ENCODE measurements around the gene C1orf210.

Gene C1orf210

DNA sequence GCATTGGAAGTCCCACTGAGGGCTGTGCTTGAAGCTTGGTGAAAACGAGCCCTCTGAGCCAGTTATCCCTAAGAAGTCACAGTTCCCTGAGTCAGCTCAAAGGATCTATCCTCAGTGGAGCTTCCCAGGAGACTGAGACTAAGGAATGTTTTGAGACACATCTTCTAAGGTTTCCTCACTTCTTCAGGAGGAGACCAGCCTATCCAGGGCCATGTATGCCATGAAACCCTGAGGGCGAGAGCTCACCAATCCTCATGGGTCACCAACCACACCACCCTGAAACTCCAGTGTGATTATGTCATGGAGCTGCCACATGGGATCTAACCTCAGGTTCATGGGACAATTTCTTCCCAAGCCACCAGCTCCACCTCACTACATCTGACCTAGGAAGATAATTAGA is 7.8 kb upstream of the C1orf210 start:
- no peak for TF ChIP-seq ZNF274 (IDR thresholded peaks at IDR 0.05; ENCODE audit: low read depth, low read length)
- H3K4me3 ChIP-seq (ENCODE audit: low read length) = no peak overlapping the region

DNA sequence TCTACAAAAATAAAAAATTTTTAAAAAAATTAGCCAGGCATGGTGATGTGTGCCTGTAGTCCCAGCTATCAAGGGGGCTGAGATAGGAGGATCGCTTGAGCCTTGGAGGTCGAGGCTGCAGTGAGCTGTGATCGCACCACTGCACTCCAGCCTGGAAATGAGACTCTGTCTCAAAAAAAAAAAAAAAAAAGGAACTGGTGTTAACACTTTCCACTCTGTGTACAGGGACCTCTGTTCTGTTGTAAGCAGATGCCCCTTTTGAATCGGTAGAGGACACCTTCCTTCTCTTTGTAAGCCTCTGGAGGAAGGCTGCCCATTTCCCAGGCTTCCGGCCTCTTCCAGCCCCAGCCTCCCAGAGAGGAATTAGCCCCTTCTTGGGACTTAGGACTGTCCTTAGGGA is 7.3 kb upstream of the C1orf210 start:
- H3K4me3 ChIP-seq (ENCODE audit: low read length) = no peak overlapping the region
- TF ChIP-seq ZNF274 (IDR thresholded peaks at IDR 0.05; ENCODE audit: low read depth, low read length) = no peak

DNA sequence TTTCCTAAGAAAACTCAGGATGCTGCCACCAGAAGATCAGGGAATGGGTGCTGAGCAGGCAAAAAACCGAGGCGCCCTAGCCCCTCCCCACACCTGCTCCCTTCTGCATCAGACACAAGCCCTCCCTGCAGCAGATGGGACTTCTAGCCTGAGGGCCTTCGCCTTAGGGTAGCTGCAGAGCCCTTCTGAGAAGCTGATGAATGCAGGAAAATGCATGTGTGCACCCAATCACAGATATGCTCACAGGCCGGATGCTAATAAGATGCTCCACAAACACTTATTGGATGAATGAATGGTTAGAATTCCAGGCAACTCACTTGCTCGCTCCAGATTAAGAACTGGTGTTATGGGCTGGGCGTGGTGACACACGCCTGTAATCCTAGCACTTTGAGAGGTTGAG is 6.8 kb upstream of the C1orf210 start:
- TF ChIP-seq ZNF274 (IDR thresholded peaks at IDR 0.05; ENCODE audit: low read depth, low read length) = no peak
- H3K4me3 ChIP-seq (ENCODE audit: low read length) = no peak overlapping the region

DNA sequence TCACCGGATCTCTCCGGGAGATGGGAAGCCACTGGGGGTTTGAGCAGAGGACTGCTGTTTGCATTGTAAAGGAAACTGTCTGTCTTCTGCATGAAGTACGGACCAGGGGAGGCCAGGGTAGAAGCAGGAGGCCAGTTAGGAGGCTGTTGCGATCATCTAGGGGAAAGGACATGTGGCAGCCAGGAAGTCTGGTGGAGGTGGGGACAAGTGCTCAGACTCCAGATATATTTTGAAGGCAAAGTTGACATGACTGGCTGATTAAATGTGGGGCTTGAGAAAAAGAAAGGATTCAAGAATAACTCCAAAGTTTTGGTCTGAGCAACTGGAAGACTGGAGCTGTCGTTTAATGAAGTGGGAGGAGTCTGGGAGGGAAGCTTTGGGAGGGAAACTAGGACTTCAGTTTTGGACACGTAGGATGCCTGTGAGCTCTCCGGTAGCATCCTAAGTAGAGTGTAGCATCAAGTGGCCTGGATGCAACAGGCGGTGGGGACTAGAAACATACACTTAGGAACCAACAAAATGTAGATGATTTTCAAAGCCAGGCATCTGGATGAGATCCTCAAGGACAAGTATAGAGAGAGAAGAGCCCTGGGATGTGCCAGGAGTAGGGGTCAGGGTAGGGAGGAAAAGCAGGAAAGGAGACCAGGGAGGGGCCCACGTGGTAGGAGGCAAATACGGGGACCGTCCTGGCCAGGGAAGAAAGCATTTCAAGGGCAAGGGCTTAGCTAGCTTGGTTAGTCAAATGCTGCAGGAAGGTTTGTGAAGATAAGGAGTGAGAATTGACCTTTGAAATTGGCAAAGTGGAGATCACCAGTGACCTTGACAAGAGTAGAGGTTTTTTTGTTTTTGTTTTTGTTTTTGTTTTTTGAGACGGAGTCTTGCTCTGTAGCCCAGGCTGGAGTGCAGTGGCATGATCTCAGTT is 3.7 kb upstream of the C1orf210 start:
- H3K4me3 ChIP-seq (ENCODE audit: low read length) = no peak overlapping the region
- no peak for TF ChIP-seq ZNF274 (IDR thresholded peaks at IDR 0.05; ENCODE audit: low read depth, low read length)

DNA sequence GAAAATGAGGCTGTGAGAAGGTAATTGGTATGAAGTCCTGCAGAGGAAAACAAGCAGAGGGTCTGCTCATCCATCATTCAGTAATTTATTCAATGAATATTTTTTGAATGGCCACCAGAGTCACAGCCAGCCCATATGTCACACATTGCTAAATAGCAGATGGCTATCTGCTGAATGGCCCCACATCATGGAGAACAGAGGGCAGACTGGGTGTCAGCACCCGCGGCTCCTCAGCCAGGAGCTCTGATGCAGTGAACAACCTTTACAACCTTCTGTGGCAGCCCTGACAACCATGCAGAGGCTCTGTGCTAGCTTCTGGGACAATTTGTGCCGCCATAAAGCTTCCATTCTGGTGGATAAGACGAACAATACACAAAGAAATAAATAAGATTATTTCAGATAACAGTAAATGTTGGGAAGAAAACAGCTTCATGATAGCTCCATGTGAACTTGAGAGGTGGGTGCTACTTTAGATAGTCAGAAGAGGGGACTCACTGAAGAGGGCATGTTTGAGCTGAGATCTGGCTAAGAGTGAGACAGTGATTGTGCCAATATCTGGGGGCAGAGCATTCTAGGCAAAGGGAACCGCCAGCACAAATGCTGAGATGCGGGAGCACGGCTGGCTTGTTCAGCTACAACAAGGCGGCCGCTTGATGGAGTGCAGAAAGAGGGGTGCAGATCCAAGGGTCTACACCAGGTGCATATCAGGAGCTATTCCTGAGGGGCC is 2.8 kb upstream of the C1orf210 start:
- TF ChIP-seq ZNF274 (IDR thresholded peaks at IDR 0.05; ENCODE audit: low read depth, low read length) = no peak
- no peak overlapping the region for H3K4me3 ChIP-seq (ENCODE audit: low read length)

DNA sequence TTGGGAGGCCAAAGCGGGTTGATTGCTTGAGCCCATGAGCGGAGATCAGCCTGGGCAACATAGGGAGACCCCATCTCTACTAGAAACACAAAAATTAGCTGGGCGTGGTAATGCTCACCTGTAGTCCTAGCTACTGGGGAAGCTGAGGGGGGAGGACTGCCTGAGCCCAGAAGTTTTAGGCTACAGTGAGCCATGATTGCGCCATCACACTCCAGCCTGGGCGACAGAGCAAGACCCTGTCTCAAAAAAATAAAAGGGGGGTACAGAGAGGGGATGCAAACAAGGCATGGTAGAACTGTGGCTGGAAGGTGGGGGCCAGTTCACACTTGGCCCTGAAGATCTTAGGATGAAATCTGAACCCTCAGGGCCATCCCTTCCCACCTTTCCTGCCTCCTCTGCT is 1.2 kb upstream of the C1orf210 start:
- no peak overlapping the region for H3K4me3 ChIP-seq (ENCODE audit: low read length)
- TF ChIP-seq ZNF274 (IDR thresholded peaks at IDR 0.05; ENCODE audit: low read depth, low read length) = no peak

DNA sequence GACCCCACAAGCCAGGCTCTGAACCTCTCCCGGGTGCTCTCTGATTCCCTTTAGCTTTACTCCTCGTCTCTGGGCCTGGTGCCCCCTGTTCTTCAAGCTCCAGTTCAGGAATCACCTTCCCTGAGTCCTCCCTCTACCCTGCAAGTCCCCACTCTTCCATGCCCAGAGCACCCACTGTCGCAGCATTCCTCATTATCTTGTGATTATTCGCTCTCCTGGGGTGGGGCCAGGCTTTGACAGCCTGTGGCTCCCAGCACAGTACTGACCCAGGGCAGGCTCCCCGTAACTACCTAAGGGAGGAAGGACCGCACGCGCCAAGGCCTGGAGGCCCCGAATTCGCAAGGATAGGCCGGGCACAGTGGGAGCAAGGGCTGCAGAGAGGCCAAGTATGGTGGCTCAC is 734 bp upstream of the C1orf210 start:
- no peak overlapping the region for H3K4me3 ChIP-seq (ENCODE audit: low read length)
- TF ChIP-seq ZNF274 (IDR thresholded peaks at IDR 0.05; ENCODE audit: low read depth, low read length) = no peak

DNA sequence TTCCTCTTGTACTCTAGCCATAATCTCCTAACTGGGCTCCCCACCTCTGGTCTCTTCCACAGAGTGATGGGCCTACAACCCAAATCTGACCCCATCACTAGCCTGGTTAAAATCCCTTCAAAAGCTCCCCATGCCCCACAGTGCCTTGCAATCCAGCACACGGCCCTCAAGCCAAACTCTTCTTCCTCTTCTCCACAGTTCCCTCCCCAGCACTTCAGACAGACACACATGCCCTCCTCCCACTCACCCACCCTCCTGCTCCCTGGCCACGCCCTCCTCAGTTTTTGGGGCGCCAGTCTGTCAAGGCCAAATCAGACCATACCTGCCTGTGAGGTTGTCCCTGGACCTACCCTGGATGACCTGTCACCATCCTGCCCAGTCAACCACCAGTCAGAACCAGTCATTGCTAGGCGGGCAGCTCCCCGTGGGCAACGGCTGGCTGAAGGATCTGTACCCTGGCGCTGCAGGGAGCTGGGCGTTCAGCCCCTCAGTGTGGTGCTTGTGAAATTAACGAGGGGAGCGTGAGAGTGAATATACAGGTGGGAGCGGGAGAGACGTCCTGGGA is 753 bp downstream of the C1orf210 start:
- H3K4me3 ChIP-seq (ENCODE audit: low read length) = no peak overlapping the region
- no peak for TF ChIP-seq ZNF274 (IDR thresholded peaks at IDR 0.05; ENCODE audit: low read depth, low read length)

DNA sequence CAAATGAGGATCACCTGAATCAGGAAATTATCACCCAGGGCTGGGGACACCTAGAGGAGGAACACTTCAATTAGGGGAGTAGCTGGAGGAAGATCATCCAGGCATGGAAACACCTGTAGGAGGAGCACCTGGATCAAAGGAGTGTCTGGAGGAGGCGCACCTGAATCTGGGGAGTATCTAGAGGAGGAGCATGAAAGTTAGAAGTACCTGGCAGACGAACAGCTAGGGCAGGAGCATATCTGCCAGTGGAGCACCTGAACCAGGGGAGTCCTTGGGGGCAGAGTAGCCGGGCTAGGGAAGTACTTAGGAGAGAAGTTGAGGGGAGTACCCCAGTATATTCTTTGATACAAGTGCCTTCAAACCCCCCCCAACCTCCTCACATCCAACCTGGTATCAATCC is 1.3 kb downstream of the C1orf210 start:
- TF ChIP-seq ZNF274 (IDR thresholded peaks at IDR 0.05; ENCODE audit: low read depth, low read length) = no peak
- no peak overlapping the region for H3K4me3 ChIP-seq (ENCODE audit: low read length)

DNA sequence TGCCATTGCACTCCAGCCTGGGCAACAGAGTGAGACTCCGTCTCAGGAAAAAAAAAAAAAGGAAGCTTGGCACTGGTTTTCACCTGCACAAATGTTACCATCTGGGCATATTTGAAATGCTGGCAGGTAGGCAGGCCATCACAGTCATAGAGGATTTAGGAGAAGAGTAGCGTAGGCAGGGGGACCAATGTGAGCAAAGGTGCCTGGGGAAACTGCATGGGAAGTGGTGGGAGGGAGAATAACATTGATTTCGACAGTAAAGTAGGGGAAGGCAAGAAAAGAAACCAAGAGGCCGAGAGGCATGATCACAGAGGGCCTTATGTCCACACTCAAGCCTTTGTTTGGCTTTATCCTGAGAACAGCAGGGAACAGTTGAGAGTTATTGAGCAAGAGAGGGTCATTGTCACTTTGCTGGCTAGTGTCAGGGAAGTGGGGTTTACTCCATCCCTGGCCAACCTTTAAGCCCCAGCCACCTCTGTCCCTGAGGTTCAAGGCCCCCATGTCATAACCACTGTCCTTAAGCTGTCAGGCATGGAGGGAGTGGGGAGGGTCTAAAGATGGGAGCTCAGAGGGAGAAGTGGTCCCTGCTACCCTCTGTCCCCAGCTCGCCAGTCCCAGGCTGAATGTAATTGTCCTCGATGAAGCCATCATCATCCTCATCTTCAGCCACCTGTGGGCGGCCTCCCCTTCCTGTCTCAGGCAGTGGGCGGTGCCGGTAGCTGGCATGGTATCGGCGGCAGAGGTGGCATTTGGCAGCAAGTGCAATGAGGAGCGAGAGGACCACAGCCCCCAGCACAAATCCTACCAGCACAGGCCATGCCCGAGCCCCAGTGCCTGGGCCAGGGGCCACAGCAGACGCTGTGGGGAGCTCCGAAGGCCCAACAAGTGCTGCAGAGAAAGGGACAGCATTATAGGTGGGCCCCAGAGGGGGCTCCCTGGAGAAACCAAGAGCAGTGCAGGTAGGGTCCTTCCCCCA is 2.9 kb downstream of the C1orf210 start:
- no peak overlapping the region for H3K4me3 ChIP-seq (ENCODE audit: low read length)
- TF ChIP-seq ZNF274 (IDR thresholded peaks at IDR 0.05; ENCODE audit: low read depth, low read length) = no peak

DNA sequence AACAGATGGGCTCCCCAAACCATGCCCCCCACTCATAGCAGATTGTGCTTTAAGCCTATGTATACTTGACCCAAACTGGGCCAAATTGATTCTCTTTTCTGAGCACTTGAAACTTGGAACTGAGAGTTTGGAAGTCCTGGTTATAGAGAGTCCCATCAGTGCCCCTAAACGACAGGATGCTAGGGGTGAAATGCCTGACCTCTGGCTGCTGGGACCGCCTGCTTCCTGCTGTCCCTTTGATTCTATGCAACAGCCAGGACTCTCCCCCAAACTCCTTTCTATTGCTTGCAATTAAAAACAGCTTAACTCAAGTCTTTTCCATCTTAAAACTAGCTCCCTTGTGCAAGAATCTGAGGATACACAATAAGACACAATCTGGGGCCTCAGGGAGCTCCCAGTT is 4.7 kb downstream of the C1orf210 start:
- TF ChIP-seq ZNF274 (IDR thresholded peaks at IDR 0.05; ENCODE audit: low read depth, low read length) = no peak
- no peak overlapping the region for H3K4me3 ChIP-seq (ENCODE audit: low read length)

DNA sequence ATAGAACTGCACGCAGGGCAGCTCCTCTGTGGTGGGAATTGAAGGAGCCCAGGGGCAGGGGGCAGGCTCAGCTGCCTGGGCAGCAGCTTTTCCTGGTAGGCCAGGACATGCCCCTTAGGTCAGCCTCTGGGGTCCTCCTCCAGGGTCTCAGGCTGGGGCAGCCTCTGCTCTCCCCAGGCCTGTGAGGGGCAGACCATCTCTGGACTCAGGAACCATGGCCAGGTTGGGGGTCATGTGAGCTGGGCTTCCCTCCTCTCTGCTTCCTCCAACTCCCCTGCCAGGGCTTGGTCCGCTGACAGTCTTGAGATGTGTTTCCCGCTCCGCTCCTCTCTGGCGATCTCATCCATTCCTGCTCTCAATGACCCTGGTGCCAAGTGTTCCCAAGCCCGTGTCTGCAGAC is 5.7 kb downstream of the C1orf210 start:
- H3K4me3 ChIP-seq (ENCODE audit: low read length) = no peak overlapping the region
- TF ChIP-seq ZNF274 (IDR thresholded peaks at IDR 0.05; ENCODE audit: low read depth, low read length) = no peak

DNA sequence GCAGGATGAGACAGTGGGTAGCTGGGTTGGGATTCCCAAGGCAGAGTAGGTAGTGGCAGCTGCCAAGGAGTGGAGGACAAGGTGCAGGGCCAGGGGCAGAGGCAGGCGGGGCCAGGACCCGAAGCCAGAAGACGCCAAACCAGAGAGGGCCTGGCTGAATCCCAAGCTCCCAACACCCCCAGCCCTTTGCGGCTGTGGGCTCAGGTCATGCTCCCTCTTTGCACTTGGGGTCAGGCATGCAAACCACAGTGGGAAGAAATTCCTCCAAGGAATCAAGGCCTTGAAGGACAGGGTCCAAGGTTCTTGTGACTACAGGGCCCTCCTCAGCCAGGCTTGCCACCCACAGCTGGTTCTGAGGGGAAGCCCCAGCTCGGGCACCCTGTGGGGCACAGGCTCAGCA is 6.2 kb downstream of the C1orf210 start:
- no peak overlapping the region for H3K4me3 ChIP-seq (ENCODE audit: low read length)
- no peak for TF ChIP-seq ZNF274 (IDR thresholded peaks at IDR 0.05; ENCODE audit: low read depth, low read length)
